AG09309 (cell line): Measurements from ENCODE around the gene LHFPL3.
"Not testable (repeated sequence)": the region's sequence is repeated elsewhere in the genome, so short reads cannot be mapped to it uniquely, and the experiment has no call there.

ENCODE experiments used
- DNase-seq: peaks from one replicate; pipeline ENCODE4 v3.0.0-alpha.2; 2010; ENCODE audit warnings: low read depth
- H3K4me3 ChIP-seq: 2 replicates; pipeline ENCODE4 v1.5.1; 2011; ENCODE audit warnings: mild to moderate bottlenecking, low read depth, low read length, moderate library complexity; ENCODE audit not compliant: control insufficient read depth
- CTCF ChIP-seq: IDR thresholded peaks from 2 replicates; pipeline ENCODE4 v1.5.1; 2011; ENCODE audit warnings: mild to moderate bottlenecking, low read depth, low read length, inconsistent platforms; ENCODE audit not compliant: insufficient read depth, control insufficient read depth; ENCODE audit errors: missing control alignments

The LHFPL3 gene

GRCh38 chr7:104664648-104665047 is 336.2 kb downstream of the LHFPL3 start:
- no peak for TF ChIP-seq CTCF
- H3K4me3 ChIP-seq = no peak overlapping the region
- DNase-seq = no peak

GRCh38 chr7:104677587-104677986 is 349.2 kb downstream of the LHFPL3 start:
- TF ChIP-seq CTCF = no peak

GRCh38 chr7:104679085-104679484 is 350.7 kb downstream of the LHFPL3 start:
- DNase-seq = no peak
- no peak for TF ChIP-seq CTCF
- no peak overlapping the region for H3K4me3 ChIP-seq

More at GRCh38 chr7:104677587-104677986, 349.2 kb downstream of the LHFPL3 start:
- DNase-seq = no peak
- no peak overlapping the region for H3K4me3 ChIP-seq

- no peak for DNase-seq
- TF ChIP-seq CTCF = no peak
Observed at GRCh38 chr7:104686286-104686685, 357.9 kb downstream of the LHFPL3 start.

GRCh38 chr7:104694710-104695109 is 366.3 kb downstream of the LHFPL3 start:
- TF ChIP-seq CTCF = no peak
- no peak for DNase-seq
- no peak overlapping the region for H3K4me3 ChIP-seq

More at GRCh38 chr7:104686286-104686685, 357.9 kb downstream of the LHFPL3 start:
- no peak overlapping the region for H3K4me3 ChIP-seq

- no peak for TF ChIP-seq CTCF
- no peak for DNase-seq
Observed at GRCh38 chr7:104695563-104695962, 367.2 kb downstream of the LHFPL3 start.

GRCh38 chr7:104700336-104700735 is 371.9 kb downstream of the LHFPL3 start:
- no peak for TF ChIP-seq CTCF
- H3K4me3 ChIP-seq = no peak overlapping the region
- DNase-seq = no peak

More at GRCh38 chr7:104695563-104695962, 367.2 kb downstream of the LHFPL3 start:
- H3K4me3 ChIP-seq = no peak overlapping the region

GRCh38 chr7:104721027-104721426 is 392.6 kb downstream of the LHFPL3 start:
- not testable (repeated sequence) for H3K4me3 ChIP-seq, DNase-seq
